T-helper 1 cell treated with Interleukin-12 subunit alpha and Interleukin-12 subunit beta and Interleukin-4 antibody, amounts not matched to agents 30 ng/mL and 1 ng/mL, for 36 hours (primary cell): Measurements from ENCODE around the gene ABCC8. TPM values are rescaled to one million over a fixed set of nuclear protein-coding genes. Genes with fewer than 3 reads are reported as not detected.

Experiments used
- intact Hi-C: fragments of 100-400 bp; cut with micrococcal nuclease; formaldehyde crosslinking; loops from one replicate; pipeline ENCODE4 v1.15.1; 2024
- total RNA-seq: library from RNA; stranded (reverse); gene quantifications from 2 replicates; pipeline ENCODE4 v1.2.3, GENCODE V29; 2022

ABCC8 gene
- not detected in 2 replicates for total RNA-seq

DNA sequence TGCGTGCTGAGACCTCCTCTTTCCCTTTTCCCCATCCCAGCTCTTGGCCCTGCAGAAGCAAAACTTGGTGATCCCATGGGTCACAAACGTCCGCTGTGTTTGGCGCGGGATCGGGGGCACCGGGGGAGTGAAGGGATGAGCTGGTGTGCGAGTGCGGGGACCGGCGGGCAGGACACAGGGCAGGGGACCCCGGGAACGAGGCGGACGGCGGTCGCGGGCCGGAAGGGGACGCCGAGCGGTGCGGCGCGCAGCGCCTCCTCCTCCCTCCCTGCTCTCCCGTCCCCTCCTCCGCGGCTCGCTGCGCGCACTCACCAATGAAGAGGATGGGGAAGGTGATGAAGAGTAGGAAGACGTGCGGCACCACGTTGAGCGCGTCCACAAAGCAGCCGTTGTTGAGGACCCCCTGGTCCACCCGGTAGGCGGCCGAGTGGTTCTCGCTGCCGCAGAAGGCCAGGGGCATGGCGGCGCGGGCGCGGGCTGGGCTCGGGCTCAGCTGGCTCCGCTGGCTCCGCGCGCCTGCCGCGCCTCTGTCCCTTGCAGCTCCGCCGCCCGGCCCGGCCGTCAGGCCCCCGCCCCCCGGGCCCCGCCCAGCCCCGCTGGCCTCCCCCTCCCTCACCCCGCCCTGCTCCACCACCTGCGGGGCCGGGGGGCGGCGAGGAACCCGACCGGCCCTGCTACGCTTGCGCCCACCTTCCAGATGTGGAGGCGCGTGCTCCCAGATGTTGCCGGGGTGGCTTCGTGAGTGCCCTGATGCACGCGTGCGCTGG, at the start of gene ABCC8:
TSS of gene ABCC8 (minus strand) at position 529 of the 767 bp plus-strand sequence. CDS start at position 460, 69 bp downstream.
- intact Hi-C loops: no loop called here

DNA sequence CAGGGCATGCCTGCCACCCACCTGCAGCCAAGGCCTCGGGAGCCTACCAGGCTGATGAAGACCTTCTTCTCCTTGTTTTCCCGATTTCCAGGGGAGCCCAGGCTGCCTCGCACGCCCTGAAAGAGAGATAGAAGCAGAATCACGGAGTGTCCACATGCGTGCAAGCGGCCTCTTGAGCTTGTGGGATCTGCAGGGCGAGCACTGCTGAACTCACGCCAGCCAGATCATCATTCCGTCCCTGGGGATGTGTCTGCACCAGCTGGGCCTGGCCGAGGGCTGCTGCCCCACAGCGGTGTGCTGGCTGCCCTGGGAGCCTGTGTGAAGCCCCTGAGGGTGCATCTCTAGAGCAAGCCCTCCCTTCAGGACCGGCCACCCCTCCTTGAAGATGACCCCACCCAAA, 49.7 kb upstream of the ABCC8 start:
- intact Hi-C loops: no loop called here

DNA sequence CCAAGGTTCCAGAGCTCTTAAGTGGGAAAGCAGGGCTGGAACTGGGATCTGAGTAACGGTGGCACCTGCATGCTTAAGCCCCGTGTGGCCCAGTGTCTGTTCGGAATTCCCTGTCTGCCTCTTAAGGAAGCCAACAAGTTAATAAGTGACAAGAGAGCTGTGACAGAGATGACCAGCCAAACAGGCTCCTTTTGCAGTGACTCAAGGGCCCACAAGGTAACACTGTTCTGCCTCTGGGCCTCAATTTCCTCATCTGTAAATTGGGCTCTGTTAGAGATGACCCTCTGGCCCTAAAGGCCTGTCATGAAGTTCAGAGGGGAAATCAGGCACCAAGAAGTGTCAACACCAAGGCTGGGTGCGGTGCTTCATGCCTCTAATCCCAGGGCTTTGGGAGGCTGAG, 48.9 kb upstream of the ABCC8 start:
- intact Hi-C loops: no loop called here

DNA sequence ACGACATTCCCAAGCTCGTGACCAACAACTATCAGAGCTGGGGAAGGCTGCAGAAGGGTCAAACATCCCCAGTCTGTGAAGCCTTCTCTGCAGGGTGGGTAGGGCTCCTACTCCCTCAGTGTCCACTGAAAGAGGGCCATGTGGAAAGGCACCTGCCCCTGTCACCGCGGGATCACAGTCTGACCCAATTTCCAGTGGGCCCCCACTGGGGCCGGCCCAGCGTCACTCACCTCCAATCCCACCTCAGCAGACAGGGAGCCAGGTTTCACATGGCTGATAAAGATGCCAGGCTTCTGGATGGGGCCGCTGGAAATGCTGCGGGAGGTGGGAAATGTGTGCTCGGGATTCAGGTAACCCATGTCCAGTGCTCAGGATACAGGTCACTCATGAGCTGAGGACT, 47.6 kb upstream of the ABCC8 start:
- intact Hi-C loops: no loop called here

DNA sequence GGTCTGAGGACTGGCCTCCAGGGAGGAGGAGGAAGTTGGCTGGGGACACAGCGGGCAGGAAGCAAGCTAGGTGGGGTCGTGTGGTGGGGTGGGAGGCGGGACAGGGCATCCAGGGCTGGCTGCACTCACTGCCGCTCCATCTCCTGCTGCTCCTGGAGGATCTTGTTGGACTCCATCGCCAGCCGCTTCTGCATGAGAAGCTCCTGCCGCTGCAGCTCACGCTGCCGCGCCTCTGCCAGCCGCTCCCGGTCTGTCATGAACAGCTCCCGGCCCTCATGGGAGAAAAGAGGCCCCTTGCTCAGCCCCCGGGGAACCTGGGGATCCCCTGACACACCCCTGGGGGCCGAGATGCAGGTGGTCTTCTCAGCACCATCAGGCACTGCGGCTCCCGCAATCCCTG, 46.0 kb upstream of the ABCC8 start:
- intact Hi-C loops: no loop called here

DNA sequence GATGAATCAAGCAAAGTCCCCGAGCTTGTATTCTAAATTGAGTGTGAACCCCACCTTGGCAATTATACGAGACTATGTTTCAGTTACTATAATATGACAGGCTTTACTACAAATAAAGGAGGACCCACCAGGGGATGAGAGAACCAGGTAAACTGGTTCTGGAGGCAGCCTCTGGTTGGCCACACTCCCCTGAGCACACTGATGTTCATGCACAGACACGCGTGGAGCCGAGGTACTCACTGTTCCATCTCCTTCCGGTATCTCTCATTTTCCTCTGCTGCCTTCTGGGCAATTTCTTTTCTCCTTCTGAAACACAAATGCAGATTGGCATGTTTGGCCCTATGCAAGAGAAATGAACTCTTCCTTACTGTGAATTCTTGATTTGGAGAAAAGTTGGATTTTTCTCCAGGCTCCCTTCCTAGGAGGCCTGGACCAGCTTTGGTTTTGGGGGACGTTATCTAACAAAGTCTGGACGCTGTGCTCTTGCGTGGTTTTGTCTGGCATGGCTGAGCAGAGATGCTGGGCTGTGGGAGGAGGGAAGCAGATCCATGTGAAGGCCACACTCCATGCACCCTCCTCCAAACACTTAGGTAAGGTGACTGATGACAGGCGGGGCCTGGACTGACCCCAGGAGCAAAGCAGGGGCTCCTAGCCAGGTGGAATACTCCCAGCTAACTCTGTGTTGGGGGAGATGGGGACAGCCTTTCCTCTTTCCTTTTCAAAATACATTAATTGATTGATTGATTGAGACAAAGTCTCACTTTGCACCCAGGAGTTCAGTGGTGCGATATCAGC, 44.7 kb upstream of the ABCC8 start:
- intact Hi-C loops: no loop called here

DNA sequence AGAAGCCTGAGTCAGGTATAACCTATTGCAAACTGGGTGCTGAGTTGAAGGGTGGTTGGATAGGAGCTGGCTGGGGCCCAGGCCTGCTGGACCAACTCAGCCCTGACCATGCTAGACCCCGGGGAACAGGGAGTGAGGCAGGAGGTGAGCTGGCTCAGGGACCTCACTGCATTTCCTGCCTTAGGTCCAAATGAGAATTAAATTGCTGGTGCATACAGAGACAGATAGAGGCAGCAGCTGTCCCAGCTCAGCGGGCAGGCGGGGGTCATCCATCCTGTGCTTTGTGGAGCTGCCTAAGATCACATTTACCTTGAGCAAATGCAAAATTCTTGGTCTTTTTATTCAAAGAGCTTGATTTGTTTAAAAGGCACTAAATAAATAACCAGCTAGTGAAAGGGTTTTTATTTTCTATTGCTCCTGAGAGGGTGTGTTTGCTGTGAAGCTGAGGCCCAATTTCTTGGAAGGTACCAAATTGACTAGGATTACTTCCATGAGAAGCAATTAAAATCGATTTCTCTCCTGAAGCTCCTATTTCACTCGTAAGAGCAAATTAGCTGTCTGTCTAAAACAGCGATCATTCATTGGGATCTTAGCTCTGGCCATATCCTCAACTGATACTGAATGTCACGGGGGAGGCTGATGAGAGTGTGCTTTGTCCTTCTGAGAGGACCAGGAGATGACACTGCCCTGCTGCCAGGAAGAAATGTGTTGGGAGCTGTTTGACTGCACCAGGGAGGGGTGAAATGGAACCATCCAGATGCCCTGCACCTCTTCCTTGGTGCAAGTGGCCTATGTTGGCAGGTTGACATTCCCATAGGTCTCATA, 42.6 kb upstream of the ABCC8 start:
- intact Hi-C loops: no loop called here

DNA sequence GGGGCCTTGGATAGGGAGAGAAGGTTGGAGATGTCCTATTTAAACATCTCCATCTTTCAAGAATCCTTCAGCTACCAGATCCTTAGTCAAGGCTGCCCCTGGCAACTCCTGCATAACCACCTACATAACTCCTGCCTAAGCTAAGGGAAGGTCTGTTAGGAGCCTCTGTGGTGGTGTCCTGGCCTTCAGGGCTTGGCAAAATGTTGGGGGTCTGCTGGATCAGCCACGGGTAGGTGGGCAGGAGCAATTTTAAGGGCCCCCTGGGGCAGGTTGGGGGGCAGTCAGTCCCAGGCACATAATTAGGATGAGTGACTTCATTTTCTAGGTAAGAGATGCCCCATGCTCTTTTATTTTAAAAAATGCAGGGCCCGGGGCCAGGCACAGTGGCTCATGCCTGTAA, 41.7 kb upstream of the ABCC8 start:
- intact Hi-C loops: no loop called here

DNA sequence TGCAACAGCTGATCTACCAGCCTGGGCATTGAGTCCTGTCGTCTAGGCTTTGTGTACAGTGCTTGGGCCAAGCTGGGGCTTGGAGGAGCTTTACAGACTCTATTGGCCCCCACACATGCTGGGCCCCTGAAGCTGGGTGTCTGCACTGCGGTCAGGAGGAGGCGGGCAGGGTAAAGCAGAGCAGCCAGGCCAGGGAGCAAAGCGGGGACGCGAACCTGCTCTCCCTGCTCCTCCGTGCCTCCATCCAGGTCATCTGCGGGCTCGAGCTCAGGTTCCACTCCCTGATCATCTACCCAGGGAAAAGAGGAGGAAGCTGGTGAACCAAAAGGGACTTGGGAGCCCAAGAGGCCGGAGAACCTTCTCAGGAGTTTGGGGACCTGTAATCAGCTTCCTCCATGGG, 40.5 kb upstream of the ABCC8 start:
- intact Hi-C loops: no loop called here

DNA sequence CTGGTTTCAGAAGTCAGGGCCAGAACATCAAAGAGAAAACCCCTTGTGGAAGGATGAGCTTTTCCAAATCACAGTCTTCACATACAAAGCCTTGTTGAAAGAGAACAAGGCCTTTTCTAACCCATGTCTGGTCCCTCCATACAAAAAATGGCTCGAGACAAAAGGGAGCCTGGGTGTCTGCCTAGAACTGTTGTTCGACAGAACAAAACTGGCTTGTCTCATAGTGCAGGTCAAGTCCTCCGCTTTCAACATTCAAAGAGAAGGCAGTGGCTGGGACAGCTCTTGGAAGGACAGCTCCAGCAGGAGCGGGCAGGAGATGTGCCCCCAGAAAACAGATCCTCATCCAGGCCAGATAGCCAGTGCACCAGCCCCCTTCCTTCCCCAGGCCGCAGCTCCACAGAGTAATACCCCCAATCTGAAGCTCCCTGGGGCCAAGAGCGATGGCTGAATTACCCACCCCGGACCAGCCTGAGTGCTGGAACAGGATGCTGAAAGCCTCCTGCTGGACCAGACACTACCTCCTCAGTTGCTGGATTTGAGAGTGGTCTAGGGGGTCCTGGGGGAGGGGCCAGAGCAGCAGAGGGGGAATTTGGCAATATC, 40.0 kb upstream of the ABCC8 start:
- intact Hi-C loops: no loop called here

DNA sequence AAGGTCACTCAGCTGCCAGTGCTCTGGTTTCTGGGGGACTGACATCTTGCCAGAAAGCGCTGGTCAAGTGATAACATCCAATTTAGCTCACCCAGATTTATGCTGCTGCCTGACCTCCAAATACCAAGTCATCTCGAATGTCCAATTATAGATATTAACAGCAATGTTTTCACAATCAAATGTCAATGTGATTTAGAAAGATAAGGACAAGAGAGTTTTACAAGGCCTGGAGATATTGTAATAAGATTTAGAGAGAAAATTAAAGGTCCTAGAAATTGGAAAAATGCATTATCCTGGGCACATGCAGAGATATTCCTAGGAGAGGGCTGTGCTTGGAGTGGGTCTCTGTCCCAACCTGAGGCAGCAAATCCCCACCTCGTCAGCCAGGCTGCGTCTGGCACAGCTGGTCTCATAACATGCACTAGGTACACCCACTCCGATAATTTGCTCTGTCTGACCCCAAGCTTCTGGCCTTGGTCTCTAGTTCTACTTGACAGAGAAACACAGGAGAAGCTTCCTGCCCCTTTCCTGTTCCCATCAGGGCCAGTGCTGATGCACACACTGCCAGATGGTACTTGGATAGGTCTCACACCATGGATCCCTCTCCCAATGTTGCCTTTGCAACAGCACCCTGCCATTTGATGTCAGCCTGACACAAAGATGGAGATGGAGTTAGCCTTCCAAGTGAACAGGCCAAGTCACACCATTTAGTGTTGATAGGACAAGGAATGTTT, 39.0 kb upstream of the ABCC8 start:
- intact Hi-C loops: no loop called here

DNA sequence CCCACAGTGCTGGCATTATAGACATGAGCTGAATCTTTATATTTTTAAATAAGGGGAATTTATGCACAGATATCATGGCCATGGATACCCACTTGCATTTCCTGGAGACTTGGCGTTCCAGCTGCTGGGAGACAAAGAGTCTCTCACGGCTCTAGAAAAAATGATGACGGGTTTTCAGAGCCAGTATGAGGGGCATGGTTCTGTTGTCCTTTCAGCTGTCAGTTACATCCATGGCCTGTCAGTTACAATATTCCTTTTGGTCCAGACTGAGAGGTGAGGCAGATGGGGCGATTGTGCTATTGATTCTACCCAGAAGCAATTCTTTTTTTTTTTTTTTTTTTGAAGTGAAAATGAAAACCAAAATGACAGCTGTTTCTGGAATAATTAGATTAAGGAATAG, 37.8 kb upstream of the ABCC8 start:
- intact Hi-C loops: no loop called here

DNA sequence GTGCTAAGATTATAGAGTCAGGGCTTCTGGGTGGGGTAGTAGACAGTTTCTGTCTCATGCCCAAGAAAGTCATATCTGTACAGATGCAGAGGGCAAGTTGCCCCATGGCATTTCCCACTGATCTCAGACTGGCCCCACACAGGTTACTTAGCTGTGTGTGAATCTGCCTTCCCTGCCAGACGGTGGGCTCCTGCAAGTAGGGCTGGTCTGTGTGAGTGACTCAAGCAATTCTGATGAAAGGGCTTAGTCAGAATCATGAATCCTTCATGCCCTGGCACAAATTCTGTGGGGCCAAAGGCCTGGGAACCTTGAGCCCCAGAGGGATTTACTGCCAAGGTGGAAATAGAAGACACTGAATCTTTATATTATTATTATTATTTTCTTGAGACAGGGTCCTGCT, 37.2 kb upstream of the ABCC8 start:
- intact Hi-C loops: no loop called here

DNA sequence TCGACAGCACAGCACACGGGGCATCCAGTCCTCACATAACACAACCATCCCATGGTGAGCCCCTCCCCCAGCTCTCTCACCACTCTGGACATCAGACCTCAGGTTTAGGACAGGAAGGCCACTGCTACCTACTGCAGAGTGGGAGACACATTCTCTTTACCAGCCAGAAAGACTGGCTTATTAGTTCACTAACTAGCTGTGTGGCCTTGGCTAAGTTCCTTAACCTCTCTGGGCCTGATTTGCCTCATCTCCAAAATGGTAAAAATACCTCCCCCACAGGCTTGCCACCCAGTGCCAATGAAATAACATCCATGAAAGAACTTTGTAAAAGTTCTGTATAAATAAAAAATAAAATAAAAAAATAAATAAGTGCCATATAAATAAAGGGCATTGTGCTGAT, 35.5 kb upstream of the ABCC8 start:
- intact Hi-C loops: no loop called here

DNA sequence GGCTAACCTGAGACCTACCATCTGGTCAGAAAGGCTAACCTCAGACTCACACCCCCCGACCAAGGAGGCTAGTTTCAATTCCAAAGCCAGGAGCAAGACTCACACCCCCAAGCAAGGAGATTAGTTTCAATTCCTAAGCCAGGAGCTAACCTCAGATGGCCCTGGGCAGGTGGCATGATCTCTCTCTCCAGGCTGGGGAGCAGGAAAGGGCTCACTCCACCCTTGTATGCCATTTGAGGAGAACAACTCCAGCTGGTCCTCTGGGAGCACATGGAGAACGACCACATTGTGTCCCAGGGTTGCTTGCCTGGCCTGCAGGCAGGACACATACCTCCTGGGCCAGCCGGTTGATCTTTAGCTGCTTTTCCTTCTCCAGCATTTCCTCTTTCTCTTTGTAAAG, 34.9 kb upstream of the ABCC8 start:
- intact Hi-C loops: no loop called here

DNA sequence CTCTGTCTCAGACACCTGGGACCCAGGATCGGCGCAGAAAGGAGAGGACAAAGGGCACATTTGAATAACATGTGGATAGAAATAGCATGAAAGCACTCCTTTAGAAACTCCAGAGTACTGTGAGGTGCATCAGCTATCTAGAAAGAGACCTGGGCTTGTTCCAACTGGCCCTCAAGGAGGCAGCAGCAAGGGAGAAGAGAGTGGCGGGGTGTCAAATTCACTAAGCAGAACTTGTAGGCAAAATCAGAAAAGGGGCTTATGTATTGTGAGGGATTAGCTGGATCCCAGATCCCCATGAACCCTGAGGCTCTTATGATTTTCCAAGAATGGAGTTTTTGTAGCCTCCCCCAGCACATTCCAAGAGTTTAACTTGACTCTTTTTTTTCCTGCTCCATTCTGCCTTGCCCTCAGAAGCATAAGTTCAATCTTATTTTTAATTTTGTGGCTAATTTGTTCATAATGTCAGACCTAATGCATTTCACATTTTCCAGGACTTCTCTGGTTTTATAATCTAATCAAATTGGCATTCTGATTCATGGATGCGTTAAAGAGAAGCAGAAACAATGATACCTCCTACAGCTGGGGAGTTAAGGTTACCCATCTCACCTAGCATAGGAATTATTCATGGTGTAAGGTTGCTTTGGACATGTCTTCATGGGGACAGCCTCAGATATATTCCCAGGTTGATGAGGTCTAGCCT, 34.0 kb upstream of the ABCC8 start:
- intact Hi-C loops: no loop called here

DNA sequence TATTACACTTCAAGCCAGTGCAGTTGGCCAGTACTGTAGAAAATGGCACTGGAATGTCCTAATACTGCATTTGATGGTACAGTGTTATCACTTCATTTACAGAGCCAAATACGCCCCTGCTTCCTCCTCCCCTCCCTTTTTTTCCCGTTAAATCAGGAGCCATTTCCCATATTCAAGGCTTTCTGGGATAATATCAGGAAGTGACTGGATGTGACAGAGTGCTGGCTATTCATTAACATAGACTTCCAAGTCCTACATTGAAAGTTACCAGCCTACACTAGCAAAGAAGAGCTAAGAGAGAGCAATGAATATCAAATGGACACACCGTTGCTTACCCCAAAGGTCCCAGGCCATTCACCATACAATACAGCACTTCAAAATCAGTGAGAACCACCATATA, 32.1 kb upstream of the ABCC8 start:
- intact Hi-C loops: loop anchor here (10.0 kb wide), 1 partner anchor 574 kb away; no protein-coding TSS in a partner anchor

DNA sequence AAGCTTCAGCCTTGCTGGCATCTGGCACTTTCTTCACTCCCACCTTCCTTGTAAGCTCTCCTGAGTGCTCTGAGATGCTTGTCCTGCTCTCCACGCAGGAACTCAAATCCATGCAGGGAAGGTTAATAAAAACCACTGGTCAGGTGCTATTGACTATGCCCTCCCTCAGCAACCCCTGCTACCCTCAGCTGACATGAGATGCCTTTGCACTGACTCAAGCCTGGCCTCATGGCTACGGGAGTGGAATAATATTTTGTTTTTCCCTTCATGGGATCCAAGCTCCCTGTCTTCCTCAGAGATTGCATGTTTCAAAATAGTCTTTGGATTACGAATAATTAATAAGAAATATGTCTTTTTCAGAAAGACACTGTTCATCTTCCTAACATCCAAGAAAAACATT, 31.7 kb upstream of the ABCC8 start:
- intact Hi-C loops: loop anchor here (10.0 kb wide), 1 partner anchor 574 kb away; no protein-coding TSS in a partner anchor

DNA sequence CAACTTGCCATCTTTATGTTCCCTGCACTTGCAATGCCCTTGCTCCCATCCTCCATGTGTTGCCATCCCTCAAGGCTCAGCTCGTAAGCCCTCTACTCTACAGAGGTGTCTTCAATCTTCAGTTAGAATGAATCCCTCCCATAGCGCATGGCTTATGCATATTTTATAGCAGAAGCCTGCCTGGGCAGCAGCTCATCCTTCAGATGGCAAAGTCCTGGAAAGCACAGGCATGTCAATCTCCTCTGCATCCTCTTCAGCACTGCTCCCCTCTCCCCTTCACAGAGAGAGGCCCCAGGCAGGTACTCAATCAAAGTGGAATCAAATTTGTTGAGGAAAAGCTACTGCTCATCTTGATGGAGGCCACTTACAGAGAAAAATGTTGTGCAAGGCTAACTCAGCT, 31.1 kb upstream of the ABCC8 start:
- intact Hi-C loops: loop anchor here (10.0 kb wide), 1 partner anchor 573 kb away; no protein-coding TSS in a partner anchor

DNA sequence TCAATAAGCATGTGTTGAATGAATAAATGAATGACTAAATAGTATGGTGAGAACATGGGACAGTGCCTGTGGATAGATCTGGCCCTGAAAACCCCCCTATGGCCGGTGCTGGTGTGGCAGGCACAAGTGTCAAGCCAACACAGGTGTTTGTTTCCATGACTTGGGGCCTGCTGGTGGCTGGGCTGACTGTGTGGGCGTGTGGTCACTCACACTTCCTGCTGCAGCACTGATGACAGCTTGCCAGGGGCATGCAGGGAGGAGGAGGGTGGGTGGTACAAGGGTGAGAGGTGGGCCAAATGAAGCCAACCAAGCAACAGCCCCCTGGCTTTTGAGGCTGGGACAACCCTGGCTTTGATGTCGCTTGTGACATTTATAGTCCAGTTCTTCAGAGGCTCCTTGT, 30.3 kb upstream of the ABCC8 start:
- intact Hi-C loops: loop anchor here (10.0 kb wide), 1 partner anchor 572 kb away; no protein-coding TSS in a partner anchor
